Hepatocyte (in vitro differentiated cells): ENCODE measurements around the gene MAP3K10. TPM values are rescaled to one million over a fixed set of nuclear protein-coding genes. Genes with fewer than 3 reads are reported as not detected.

Experiments used
- DNase-seq: peaks from one replicate; pipeline ENCODE4 v3.0.0-alpha.2; 2016; ENCODE audit warnings: low spot score
- H2AFZ ChIP-seq: fragments of 200-600 bp; sonication (generic); 2 replicates; pipeline ENCODE4 v1.6.0; 2016; ENCODE audit warnings: antibody characterized with exemption, mild to moderate bottlenecking
- H3K27ac ChIP-seq: fragments of 200-600 bp; sonication (generic); 2 replicates; pipeline ENCODE4 v1.5.1; 2016; ENCODE audit warnings: mild to moderate bottlenecking
- H3K27me3 ChIP-seq: fragments of 200-600 bp; sonication (generic); 2 replicates; pipeline ENCODE4 v1.6.1; 2016
- H3K36me3 ChIP-seq: fragments of 200-600 bp; sonication (generic); replicated peaks from 2 replicates; pipeline ENCODE4 v1.5.1; 2016; ENCODE audit warnings: low read depth; ENCODE audit not compliant: insufficient read depth
- H3K4me1 ChIP-seq: fragments of 200-600 bp; sonication (generic); 2 replicates; pipeline ENCODE4 v1.5.1; 2016; ENCODE audit warnings: mild to moderate bottlenecking, moderate library complexity; ENCODE audit not compliant: insufficient read depth
- H3K4me2 ChIP-seq: fragments of 200-600 bp; sonication (generic); 2 replicates; pipeline ENCODE4 v1.6.0; 2016
- H3K4me3 ChIP-seq: fragments of 200-600 bp; sonication (generic); 2 replicates; pipeline ENCODE4 v1.5.1; 2016; ENCODE audit warnings: mild to moderate bottlenecking
- H3K79me2 ChIP-seq: fragments of 200-600 bp; sonication (generic); 2 replicates; pipeline ENCODE4 v1.6.0; 2017; ENCODE audit warnings: mild to moderate bottlenecking
- H3K9me2 ChIP-seq: fragments of 200-600 bp; sonication (generic); replicated peaks from 2 replicates; pipeline ENCODE4 v1.6.0; 2017; ENCODE audit warnings: mild to moderate bottlenecking; ENCODE audit not compliant: insufficient read depth
- H3K9me3 ChIP-seq: fragments of 200-600 bp; sonication (generic); 2 replicates; pipeline ENCODE4 v1.5.1; 2016; ENCODE audit warnings: low read depth, mild to moderate bottlenecking
- H4K20me1 ChIP-seq: fragments of 200-600 bp; sonication (generic); 2 replicates; pipeline ENCODE4 v1.6.0; 2016; ENCODE audit warnings: mild to moderate bottlenecking; ENCODE audit not compliant: insufficient read depth, poor library complexity, severe bottlenecking
- CTCF ChIP-seq: fragments of 200-600 bp; sonication (generic); IDR thresholded peaks from 2 replicates; pipeline ENCODE4 v1.5.1; 2016; ENCODE audit warnings: antibody characterized with exemption, mild to moderate bottlenecking; ENCODE audit not compliant: poor library complexity
- EZH2 ChIP-seq: fragments of 200-600 bp; sonication (generic); IDR thresholded peaks from 2 replicates; pipeline ENCODE4 v1.6.1; 2016; ENCODE audit warnings: antibody characterized with exemption, mild to moderate bottlenecking, borderline replicate concordance
- EZH2phosphoT487 ChIP-seq: fragments of 200-600 bp; sonication (generic); IDR thresholded peaks from one replicate; pipeline ENCODE4 v1.6.1; 2018; ENCODE audit warnings: antibody characterized with exemption, mild to moderate bottlenecking, low read depth, moderate library complexity; ENCODE audit not compliant: unreplicated experiment, severe bottlenecking
- WGBS: methylation state at CpG from one replicate; pipeline ENCODE4 v1.1.6; 2016; ENCODE audit warnings: low lambda C conversion rate; ENCODE audit errors: missing lambda C conversion rate; 5-methylcytosine and 5-hydroxymethylcytosine counted together
- polyA plus RNA-seq: library from polyadenylated mRNA; unstranded; fragments of >200 nt; fragmentation: Nextera tagmentation; extraction: Ambion mirVana; gene quantifications from 2 replicates; pipeline ENCODE4 v1.2.1, GENCODE V29; 2016
- total RNA-seq: library from RNA; depleted of rRNA; stranded (reverse); fragments of >200 nt; gene quantifications from 2 replicates; pipeline ENCODE4 v1.2.3, GENCODE V29; 2014

MAP3K10 gene
- total and polyA plus RNA-seq, 2 experiments from 2014 or later = 6.1 to 9.1 TPM

DNA sequence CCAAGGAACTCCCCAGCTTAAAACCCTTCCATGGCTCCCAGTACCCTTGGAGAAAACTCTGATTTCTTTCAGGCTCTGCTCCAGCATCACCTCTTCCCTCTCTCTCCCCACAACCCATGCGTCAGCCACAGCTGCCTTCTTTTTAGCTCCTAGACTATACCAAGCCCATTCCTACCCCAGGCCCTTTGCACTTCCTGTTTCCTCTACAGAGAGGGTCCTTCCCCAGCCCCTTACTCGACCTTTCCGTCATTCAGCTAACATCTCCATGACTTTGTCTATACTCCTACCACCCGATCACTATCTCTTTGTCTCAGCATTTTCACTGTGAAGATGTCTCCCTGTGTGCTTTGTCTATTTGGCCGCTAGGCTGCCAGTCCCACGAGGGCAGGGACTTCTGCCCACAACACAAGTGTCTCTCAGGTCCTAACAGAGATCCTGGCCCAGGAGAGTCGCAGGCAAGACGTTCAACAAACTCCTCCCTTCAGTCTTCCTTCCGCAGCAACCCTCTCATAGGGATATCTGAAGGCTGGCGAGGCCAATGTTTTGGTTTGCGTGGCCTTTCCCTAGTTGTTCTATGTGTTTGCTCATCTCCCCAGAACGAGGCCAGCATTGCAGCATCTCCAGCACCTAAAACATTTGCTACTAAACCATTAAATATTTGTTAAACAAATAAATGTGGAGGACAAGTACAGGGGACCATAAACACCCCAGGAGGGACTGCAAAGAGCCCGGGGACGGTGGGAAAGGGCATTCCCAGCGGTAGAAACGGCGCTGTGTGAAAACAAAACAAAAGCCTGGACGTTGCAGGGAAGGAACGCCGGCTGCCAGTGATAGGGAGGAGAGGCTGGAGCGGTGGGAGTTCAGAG is 34.4 kb downstream of the MAP3K10 start:
- no peak for DNase-seq
- no peaks in the 10 kb centered on the region for H3K79me2 ChIP-seq
- H2AFZ ChIP-seq = no peak overlapping the region
- no peaks in the 10 kb centered on the region for H3K9me3 ChIP-seq
- H3K4me1 ChIP-seq = no peaks in the 10 kb centered on the region
- H3K4me3 ChIP-seq = no peak overlapping the region
- peak overlapping the region; percentile 69 for H3K4me2 ChIP-seq
- H3K27me3 ChIP-seq = peaks cover 9% of the 10 kb centered on the region
- no peak for TF ChIP-seq CTCF
- TF ChIP-seq EZH2phosphoT487 = no peak
- TF ChIP-seq EZH2 = no peak
- 59% methylated on average over 21 of the region's 21 CpGs for WGBS
- no peaks in the 10 kb centered on the region for H4K20me1 ChIP-seq
- H3K36me3 ChIP-seq = no peaks in the 10 kb centered on the region
- no peaks in the 10 kb centered on the region for H3K9me2 ChIP-seq
- no peak overlapping the region for H3K27ac ChIP-seq

- H3K9me3 ChIP-seq = no peaks in the 10 kb centered on the region
- H3K36me3 ChIP-seq = no peaks in the 10 kb centered on the region
- 69% methylated on average over 10 of the region's 10 CpGs for WGBS
- no peaks in the 10 kb centered on the region for H3K9me2 ChIP-seq
- TF ChIP-seq EZH2phosphoT487 (no peak), EZH2 (no peak), CTCF (no peak)
- no peak for DNase-seq
- no peak overlapping the region for H2AFZ ChIP-seq
- peaks cover 10% of the 10 kb centered on the region for H3K4me1 ChIP-seq
- no peak overlapping the region for H3K4me2 ChIP-seq
- no peak overlapping the region for H3K27ac ChIP-seq
- no peaks in the 10 kb centered on the region for H4K20me1 ChIP-seq
- H3K79me2 ChIP-seq = no peaks in the 10 kb centered on the region
- H3K27me3 ChIP-seq = peaks cover 5% of the 10 kb centered on the region
- H3K4me3 ChIP-seq = no peak overlapping the region
Observed at GRCh38 chr19:40228346-40228745, 37.1 kb downstream of the MAP3K10 start.

DNA sequence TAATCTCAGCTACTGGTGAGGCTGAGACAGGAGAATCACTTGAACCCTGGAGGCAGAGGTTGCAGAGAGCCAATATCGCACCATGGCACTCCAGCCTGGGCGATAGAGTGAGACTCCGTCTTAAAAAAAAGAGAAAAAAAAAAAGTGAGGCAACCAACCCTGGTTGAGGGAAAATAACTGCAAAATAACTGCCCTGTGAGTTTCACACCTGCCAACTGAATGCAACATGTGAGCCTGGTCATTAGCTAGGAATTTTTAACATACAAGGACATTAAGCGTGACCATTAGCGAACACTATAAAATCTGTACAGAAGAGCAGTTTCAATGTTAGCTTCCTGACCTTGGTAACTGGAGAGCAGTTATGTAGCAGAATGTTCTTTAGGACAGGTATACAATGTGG is 37.6 kb downstream of the MAP3K10 start:
- Histone ChIP-seq H3K9me3 (no peaks in the 10 kb centered on the region), H3K4me3 (no peak overlapping the region), H3K4me2 (no peak overlapping the region), H3K27me3 (peaks cover 5% of the 10 kb centered on the region), H3K4me1 (peaks cover 10% of the 10 kb centered on the region), H3K9me2 (no peaks in the 10 kb centered on the region), H2AFZ (no peak overlapping the region), H3K36me3 (no peaks in the 10 kb centered on the region), H4K20me1 (no peaks in the 10 kb centered on the region), H3K79me2 (no peaks in the 10 kb centered on the region), H3K27ac (no peak overlapping the region)
- no peak for DNase-seq
- WGBS = 94% methylated on average over 5 of the region's 5 CpGs
- TF ChIP-seq EZH2phosphoT487 (no peak), EZH2 (no peak), CTCF (no peak)
